OCI-LY1 (cell line): Measurements from ENCODE around the gene ADARB2.

ENCODE experiments used
- CTCF ChIP-seq: fragments of 200-600 bp; sonication (generic), shearing (Covaris generic); IDR thresholded peaks from 2 replicates; pipeline ENCODE4 v1.5.1; 2017; ENCODE audit warnings: mild to moderate bottlenecking, antibody characterized with exemption, low read length, moderate library complexity, mixed read lengths
- EZH2 ChIP-seq: fragments of 200-600 bp; sonication (generic), shearing (Covaris generic); IDR thresholded peaks from 2 replicates; pipeline ENCODE4 v1.8.0; 2017; ENCODE audit warnings: borderline replicate concordance, mixed run types, mild to moderate bottlenecking, antibody characterized with exemption, low read length, moderate library complexity, mixed read lengths

- TF ChIP-seq CTCF (no peak), EZH2 (no peak)
Observed at GRCh38 chr10:1474376-1475097, 262.8 kb downstream of the ADARB2 start.
